HCT116 (cell line): ENCODE measurements around the gene IQCN. TPM values are rescaled to one million over a fixed set of nuclear protein-coding genes. Genes with fewer than 3 reads are reported as not detected.

Experiments used
- ATAC-seq: fragments of 200-7000 bp; cut with Tn5 transposase; 2 replicates; pipeline ENCODE4 v1.9.1; 2020; ENCODE audit warnings: mild to moderate bottlenecking, moderate library complexity
- BruUV-seq: library from RNA; stranded (reverse); fragments of 400-500 nt; replicated peaks from 2 replicates; lab custom pipeline; 2021; lab: Mats Ljungman, UMichigan
- CTCF ChIA-PET: fragments of 300-600 bp; sonication (Branson Sonifier 250); formaldehyde crosslinking; loops from one replicate; lab custom pipeline; 2021; ENCODE audit warnings: antibody characterized with exemption; lab: Charles Lee
- POLR2A ChIA-PET: fragments of 300-600, 350-600 bp; sonication (Branson Sonifier 250); formaldehyde crosslinking; loops from one replicate; lab custom pipeline; 2021; ENCODE audit warnings: antibody characterized with exemption; lab: Charles Lee
- RAD21 ChIA-PET, 2 experiments: fragments of 300-600 bp; sonication (Branson Sonifier 250); formaldehyde crosslinking; loops; one replicate each; lab custom pipeline; 2023; ENCODE audit warnings: low total read pairs in 2 of 2; ENCODE audit not compliant: uncharacterized antibody in 2 of 2, unreplicated experiment in 2 of 2, low non-redundant PET in 1 of 2; lab: Charles Lee
- DNase-seq: peaks from one replicate; pipeline ENCODE4 v3.0.0-alpha.2; 2010; ENCODE audit warnings: low read depth, low spot score
- H2AFZ ChIP-seq: fragments of 200-600 bp; shearing (Covaris generic), sonication (generic); 2 replicates; pipeline ENCODE4 v1.6.1; 2017; ENCODE audit warnings: low read depth, mixed run types, mixed read lengths, antibody characterized with exemption, low read length; ENCODE audit not compliant: poor library complexity, severe bottlenecking
- H3K27ac ChIP-seq: 2 replicates; pipeline ENCODE4 v1.5.1; 2012; ENCODE audit warnings: low read depth, low read length
- H3K27me3 ChIP-seq: fragments of 200-600 bp; sonication (generic); 2 replicates; pipeline ENCODE4 v1.6.1; 2016; ENCODE audit warnings: mixed run types, low read length, mixed read lengths; ENCODE audit not compliant: insufficient read depth
- H3K36me3 ChIP-seq, 2 experiments: fragments of 200-500 bp in 1 of 2; fragments of 200-600 bp in 1 of 2; sonication (Bioruptor generic) in 1 of 2; sonication (generic) in 1 of 2; 2 replicates each; pipeline versions ENCODE4 v1.5.1 to v1.6.1; 2014 to 2016; ENCODE audit warnings: low read length in 2 of 2, inconsistent platforms in 1 of 2, mixed read lengths in 1 of 2, mixed run types in 1 of 2; ENCODE audit not compliant: insufficient read depth in 2 of 2, control insufficient read depth in 1 of 2
- H3K4me1 ChIP-seq, 2 experiments: fragments of 200-600 bp in 1 of 2; sonication (generic) in 1 of 2; 2 replicates each; pipeline versions ENCODE4 v1.5.1 to v1.6.1; 2012 to 2017; ENCODE audit warnings: low read length in 2 of 2, inconsistent platforms in 1 of 2, mild to moderate bottlenecking in 1 of 2, mixed read lengths in 1 of 2, mixed run types in 1 of 2, moderate library complexity in 1 of 2; ENCODE audit not compliant: insufficient read depth in 2 of 2, control insufficient read depth in 1 of 2
- H3K4me2 ChIP-seq: fragments of 200-600 bp; sonication (generic); 2 replicates; pipeline ENCODE4 v1.6.1; 2017; ENCODE audit warnings: mixed run types, low read length, mixed read lengths
- H3K4me3 ChIP-seq, 2 experiments: fragments of 200-600 bp in 1 of 2; sonication (generic) in 1 of 2; replicated peaks in 1 of 2; 2 replicates each; pipeline ENCODE4 v1.5.1; 2011 to 2016; ENCODE audit warnings: low read length in 2 of 2, control low read depth in 1 of 2, low read depth in 1 of 2, mild to moderate bottlenecking in 1 of 2, mixed read lengths in 1 of 2, mixed run types in 1 of 2
- H3K79me2 ChIP-seq: fragments of 200-600 bp; sonication (generic); 2 replicates; pipeline ENCODE4 v1.6.1; 2017; ENCODE audit warnings: mild to moderate bottlenecking, mixed run types, low read length, moderate library complexity, mixed read lengths; ENCODE audit not compliant: insufficient read depth
- H3K9ac ChIP-seq: fragments of 200-600 bp; sonication (generic); 2 replicates; pipeline ENCODE4 v1.6.1; 2016; ENCODE audit warnings: low read length, mixed read lengths
- H3K9me2 ChIP-seq: fragments of 200-600 bp; sonication (generic), shearing (Covaris generic); 2 replicates; pipeline ENCODE4 v1.6.1; 2017; ENCODE audit warnings: mixed run types, mild to moderate bottlenecking, moderate library complexity; ENCODE audit not compliant: insufficient read depth
- H3K9me3 ChIP-seq, 2 experiments: fragments of 200-500 bp in 1 of 2; fragments of 200-600 bp in 1 of 2; sonication (Bioruptor generic) in 1 of 2; sonication (generic) in 1 of 2; 2 replicates each; pipeline ENCODE4 v1.6.1; 2014 to 2017; ENCODE audit warnings: low read length in 2 of 2, mixed read lengths in 2 of 2, inconsistent platforms in 1 of 2, low read depth in 1 of 2, mild to moderate bottlenecking in 1 of 2, mixed run types in 1 of 2, moderate library complexity in 1 of 2; ENCODE audit not compliant: control insufficient read depth in 1 of 2, insufficient read depth in 1 of 2
- H4K20me1 ChIP-seq: fragments of 200-600 bp; sonication (generic), shearing (Covaris generic); 2 replicates; pipeline ENCODE4 v1.6.1; 2017; ENCODE audit warnings: mixed run types, mild to moderate bottlenecking, moderate library complexity; ENCODE audit not compliant: insufficient read depth
- EGR1 ChIP-seq: IDR thresholded peaks from 2 replicates; pipeline ENCODE4 v1.6.1; 2012; ENCODE audit warnings: low read depth
- POLR2A ChIP-seq: IDR thresholded peaks from 2 replicates; pipeline ENCODE4 v1.7.0; 2011; ENCODE audit warnings: borderline replicate concordance; ENCODE audit not compliant: insufficient read depth, insufficient read length; ENCODE audit errors: extremely low read depth
- POLR2AphosphoS5 ChIP-seq: IDR thresholded peaks from 2 replicates; pipeline ENCODE4 v1.6.1; 2011; ENCODE audit warnings: mild to moderate bottlenecking, low read depth, low read length, moderate library complexity
- RAD21 ChIP-seq: IDR thresholded peaks from 2 replicates; pipeline ENCODE4 v1.6.1; 2012; ENCODE audit warnings: low read depth, mild to moderate bottlenecking
- SP1 ChIP-seq: IDR thresholded peaks from 2 replicates; pipeline ENCODE4 v1.6.1; 2012; ENCODE audit warnings: low read depth
- ZFX ChIP-seq: fragments of 450-650 bp; IDR thresholded peaks from 2 replicates; pipeline ENCODE4 v1.6.1; 2017
- intact Hi-C: fragments of 100-400 bp; cut with micrococcal nuclease; formaldehyde crosslinking; loops from 2 replicates; pipeline ENCODE4 v1.10.0; 2022
- total RNA-seq: library from RNA; stranded (reverse); gene quantifications from one replicate; pipeline ENCODE4 v1.2.1, GENCODE V29; 2021; ENCODE audit not compliant: unreplicated experiment
- TF ChIP-seq, protein P1 (sequence below): IDR thresholded peaks from 2 replicates; pipeline ENCODE4 v1.6.1; 2011; ENCODE audit warnings: mild to moderate bottlenecking, low read length, moderate library complexity; ENCODE audit not compliant: insufficient replicate concordance; ENCODE audit errors: extremely low read depth

Gene IQCN
- total RNA-seq, 1 experiment from 2014 or later, result 4.8 TPM

GRCh38 chr19:18304458-18305310 lies 30.4 kb upstream of the IQCN start:
- CTCF ChIA-PET, result interaction anchor here (0.7 to 2.1 kb wide), 6 partner anchors 12 to 81 kb away, joined by 3 to 21 read pairs (median 11); partner anchors contain the start of genes GDF15 and LSM4
- RAD21 ChIA-PET, result interaction anchor here (0.8 to 1.3 kb wide), 5 partner anchors 18 to 30 kb away, joined by 3 to 5 read pairs (median 4); partner anchors contain the start of genes JUND (in 2 of the 2), IQCN (in 1 of the 2) and LSM4 (in 1 of the 2)
- no peaks in the 10 kb centered on the region for H3K9me3 ChIP-seq
- peaks cover 10 to 29% of the 10 kb centered on the region in 2 experiments; a peak in 2 of 4 replicates for H3K36me3 ChIP-seq
- DNase-seq, result no peak
- peak overlapping the region; percentile 97 for H3K27ac ChIP-seq
- no peaks in the 10 kb centered on the region for H3K79me2 ChIP-seq
- no peaks in the 10 kb centered on the region for H4K20me1 ChIP-seq
- peak; percentile 76 for ATAC-seq
- no peak overlapping the region for H2AFZ ChIP-seq
- peaks cover 49 to 63% of the 10 kb centered on the region in 2 experiments for H3K4me1 ChIP-seq
- peak; percentile 42; the same call in 1 of the 2 replicates for TF ChIP-seq ZFX
- TF ChIP-seq, protein P1, sequence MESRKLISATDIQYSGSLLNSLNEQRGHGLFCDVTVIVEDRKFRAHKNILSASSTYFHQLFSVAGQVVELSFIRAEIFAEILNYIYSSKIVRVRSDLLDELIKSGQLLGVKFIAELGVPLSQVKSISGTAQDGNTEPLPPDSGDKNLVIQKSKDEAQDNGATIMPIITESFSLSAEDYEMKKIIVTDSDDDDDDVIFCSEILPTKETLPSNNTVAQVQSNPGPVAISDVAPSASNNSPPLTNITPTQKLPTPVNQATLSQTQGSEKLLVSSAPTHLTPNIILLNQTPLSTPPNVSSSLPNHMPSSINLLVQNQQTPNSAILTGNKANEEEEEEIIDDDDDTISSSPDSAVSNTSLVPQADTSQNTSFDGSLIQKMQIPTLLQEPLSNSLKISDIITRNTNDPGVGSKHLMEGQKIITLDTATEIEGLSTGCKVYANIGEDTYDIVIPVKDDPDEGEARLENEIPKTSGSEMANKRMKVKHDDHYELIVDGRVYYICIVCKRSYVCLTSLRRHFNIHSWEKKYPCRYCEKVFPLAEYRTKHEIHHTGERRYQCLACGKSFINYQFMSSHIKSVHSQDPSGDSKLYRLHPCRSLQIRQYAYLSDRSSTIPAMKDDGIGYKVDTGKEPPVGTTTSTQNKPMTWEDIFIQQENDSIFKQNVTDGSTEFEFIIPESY, result no peak
- peak; percentile 85 for TF ChIP-seq EGR1
- TF ChIP-seq SP1, result 0 out of 2 replicates have a peak, but pooled peaks have one; percentile 54
- no peak for TF ChIP-seq RAD21
- TF ChIP-seq POLR2A, result peak; percentile 55
- TF ChIP-seq POLR2AphosphoS5, result peak; percentile 80
- H3K27me3 ChIP-seq, result no peaks in the 10 kb centered on the region
- BruUV-seq, result TSS peak; percentile 93
- peak overlapping the region; percentile 72 for H3K9ac ChIP-seq
- H3K4me2 ChIP-seq, result peak overlapping the region; percentile 79
- POLR2A ChIA-PET, result interaction anchor here (1.0 to 3.0 kb wide), 11 partner anchors 9 to 79 kb away, joined by 3 to 62 read pairs (median 6); partner anchors contain the start of genes IQCN, JUND and LSM4
- peak overlapping the region; percentile 46 to 55 for H3K4me3 ChIP-seq
- H3K9me2 ChIP-seq, result no peaks in the 10 kb centered on the region
- intact Hi-C loops, result loop anchor here (2.0 kb wide), 1 partner anchor 30 kb away; the partner anchor contains the start of gene IQCN
